H9 (cell line): ENCODE results near the gene PLGRKT. TPM values are rescaled to one million over a fixed set of nuclear protein-coding genes. Genes with fewer than 3 reads are reported as not detected.

Source experiments
- DNase-seq: peaks from one replicate; pipeline ENCODE4 v3.0.0-alpha.2; 2017
- H2AFZ ChIP-seq: one replicate; pipeline ENCODE4 v1.6.1; 2013; ENCODE audit warnings: mild to moderate bottlenecking, low read length, control low read depth, moderate library complexity
- H2AK5ac ChIP-seq: 2 replicates; pipeline ENCODE4 v1.6.1; 2013; ENCODE audit warnings: low read length, control low read depth, mixed read lengths; ENCODE audit not compliant: insufficient read length
- H2BK120ac ChIP-seq: one replicate; pipeline ENCODE4 v1.6.1; 2013; ENCODE audit warnings: low read depth, mild to moderate bottlenecking, low read length, control low read depth, inconsistent platforms; ENCODE audit not compliant: poor library complexity, severe bottlenecking
- H2BK12ac ChIP-seq: 2 replicates; pipeline ENCODE4 v1.6.1; 2013; ENCODE audit warnings: low read length, control low read depth, mixed read lengths, low read depth; ENCODE audit not compliant: insufficient read length
- H2BK15ac ChIP-seq: 2 replicates; pipeline ENCODE4 v1.6.1; 2013; ENCODE audit warnings: low read depth, low read length, control low read depth
- H2BK20ac ChIP-seq: one replicate; pipeline ENCODE4 v1.6.1; 2013; ENCODE audit warnings: low read depth, mild to moderate bottlenecking, low read length, control low read depth, inconsistent platforms; ENCODE audit not compliant: poor library complexity, severe bottlenecking
- H2BK5ac ChIP-seq: 2 replicates; pipeline ENCODE4 v1.6.1; 2013; ENCODE audit warnings: low read length, control low read depth, mixed read lengths; ENCODE audit not compliant: insufficient read length
- H3K14ac ChIP-seq: 2 replicates; pipeline ENCODE4 v1.6.1; 2013; ENCODE audit warnings: low read length, control low read depth; ENCODE audit not compliant: insufficient read depth
- H3K18ac ChIP-seq: 2 replicates; pipeline ENCODE4 v1.6.1; 2013; ENCODE audit warnings: low read depth, mild to moderate bottlenecking, mixed read lengths, low read length, control low read depth; ENCODE audit not compliant: insufficient read length
- H3K23ac ChIP-seq: 2 replicates; pipeline ENCODE4 v1.6.1; 2013; ENCODE audit warnings: low read length, control low read depth, mixed read lengths, low read depth; ENCODE audit not compliant: insufficient read length
- H3K23me2 ChIP-seq: 2 replicates; pipeline ENCODE4 v1.6.1; 2013; ENCODE audit warnings: low read depth, mild to moderate bottlenecking, mixed read lengths, low read length, control low read depth; ENCODE audit not compliant: insufficient read length, poor library complexity, severe bottlenecking
- H3K27ac ChIP-seq: 2 replicates; pipeline ENCODE4 v1.5.1; 2013; ENCODE audit warnings: low read length, control low read depth, mixed read lengths, low read depth; ENCODE audit not compliant: insufficient read length
- H3K27me3 ChIP-seq: 2 replicates; pipeline ENCODE4 v1.6.1; 2013; ENCODE audit warnings: low read length, control low read depth, inconsistent platforms; ENCODE audit not compliant: insufficient read depth
- H3K4ac ChIP-seq: 2 replicates; pipeline ENCODE4 v1.6.1; 2013; ENCODE audit warnings: low read depth, mild to moderate bottlenecking, control low read depth, inconsistent platforms, low read length, moderate library complexity
- H3K4me1 ChIP-seq: 2 replicates; pipeline ENCODE4 v1.6.1; 2013; ENCODE audit warnings: low read length, control low read depth, inconsistent platforms; ENCODE audit not compliant: insufficient read depth
- H3K4me2 ChIP-seq: 2 replicates; pipeline ENCODE4 v1.6.1; 2013; ENCODE audit warnings: low read length, control low read depth, mixed read lengths; ENCODE audit not compliant: insufficient read length, insufficient read depth
- H3K56ac ChIP-seq: 2 replicates; pipeline ENCODE4 v1.6.1; 2013; ENCODE audit warnings: low read depth, mild to moderate bottlenecking, mixed read lengths, low read length, control low read depth; ENCODE audit not compliant: insufficient read length
- H3K79me1 ChIP-seq: 2 replicates; pipeline ENCODE4 v1.6.1; 2013; ENCODE audit warnings: low read depth, mild to moderate bottlenecking, moderate library complexity, low read length, control low read depth, inconsistent platforms; ENCODE audit not compliant: insufficient read depth, poor library complexity, severe bottlenecking
- H3K79me2 ChIP-seq: 2 replicates; pipeline ENCODE4 v1.6.1; 2013; ENCODE audit warnings: low read length, control low read depth, inconsistent platforms; ENCODE audit not compliant: insufficient read depth
- H3K9ac ChIP-seq: 2 replicates; pipeline ENCODE4 v1.6.1; 2013; ENCODE audit warnings: low read length, control low read depth, mixed read lengths; ENCODE audit not compliant: insufficient read length; ENCODE audit errors: extremely low read depth
- H3K9me3 ChIP-seq: one replicate; pipeline ENCODE4 v1.6.1; 2013; ENCODE audit warnings: low read depth, low read length, inconsistent platforms; ENCODE audit not compliant: control insufficient read depth
- H3T11ph ChIP-seq: one replicate; pipeline ENCODE4 v1.6.1; 2013; ENCODE audit warnings: mild to moderate bottlenecking, low read length, control low read depth, inconsistent platforms
- H4K20me1 ChIP-seq: one replicate; pipeline ENCODE4 v1.6.1; 2013; ENCODE audit not compliant: control insufficient read depth, insufficient read length, insufficient read depth
- H4K5ac ChIP-seq: 2 replicates; pipeline ENCODE4 v1.6.1; 2013; ENCODE audit warnings: low read depth, mild to moderate bottlenecking, mixed read lengths, low read length, control low read depth; ENCODE audit not compliant: insufficient read length
- H4K8ac ChIP-seq: replicated peaks from 2 replicates; pipeline ENCODE4 v1.6.1; 2013; ENCODE audit warnings: low read length, control low read depth, mixed read lengths, low read depth; ENCODE audit not compliant: insufficient read length
- H4K91ac ChIP-seq: 2 replicates; pipeline ENCODE4 v1.6.1; 2013; ENCODE audit warnings: low read depth, mild to moderate bottlenecking, moderate library complexity, mixed read lengths, low read length, control low read depth; ENCODE audit not compliant: insufficient read length
- H3K27ac Mint-ChIP-seq, 3 experiments: 2 replicates in 2 of 3; 3 replicates in 1 of 3; pipeline ENCODE4 v1.8.0; 2020 to 2021; ENCODE audit warnings: mixed read lengths in 3 of 3, mild to moderate bottlenecking in 1 of 3, moderate library complexity in 1 of 3
- H3K27me3 Mint-ChIP-seq: 2 replicates; pipeline ENCODE4 v1.8.0; 2021; ENCODE audit warnings: low read depth, mild to moderate bottlenecking, moderate library complexity, mixed read lengths
- H3K36me3 Mint-ChIP-seq, 3 experiments: 2 replicates in 2 of 3; 3 replicates in 1 of 3; pipeline ENCODE4 v1.8.0; 2020 to 2021; ENCODE audit warnings: low read depth in 3 of 3, mixed read lengths in 3 of 3; ENCODE audit not compliant: insufficient read depth in 1 of 3
- H3K4me1 Mint-ChIP-seq, 2 experiments: 2 replicates each; pipeline ENCODE4 v1.8.0; 2020; ENCODE audit warnings: mixed read lengths in 2 of 2
- H3K4me3 Mint-ChIP-seq, 2 experiments: 2 replicates in 1 of 2; 3 replicates in 1 of 2; pipeline ENCODE4 v1.8.0; 2020 to 2021; ENCODE audit warnings: mild to moderate bottlenecking in 2 of 2, mixed read lengths in 2 of 2, moderate library complexity in 1 of 2
- H3K9me3 Mint-ChIP-seq, 2 experiments: 2 replicates in 1 of 2; 3 replicates in 1 of 2; pipeline ENCODE4 v1.8.0; 2020; ENCODE audit warnings: mild to moderate bottlenecking in 2 of 2, mixed read lengths in 2 of 2, moderate library complexity in 1 of 2
- WGBS: extraction: QIAGEN DNeasy Blood & Tissue Kit; methylation state at CpG from one replicate; pipeline ENCODE4 v1.1.7; 2013; ENCODE audit warnings: missing lambda C conversion rate, low lambda C conversion rate, mixed read lengths; ENCODE audit not compliant: insufficient read length; ENCODE audit errors: extremely low coverage; 5-methylcytosine and 5-hydroxymethylcytosine counted together
- total RNA-seq: library from RNA; stranded (reverse); gene quantifications from 2 replicates; pipeline ENCODE4 v1.2.1, GENCODE V29; 2021
- TF ChIP-seq, protein P1 (sequence below): fragments of 200-600 bp; sonication (generic); conservative IDR thresholded peaks from 3 replicates; pipeline ENCODE4 v1.8.0; 2021; ENCODE audit warnings: antibody characterized with exemption, mild to moderate bottlenecking

The PLGRKT gene
- total RNA-seq, 1 experiment from 2014 or later = 19.6 TPM

DNA sequence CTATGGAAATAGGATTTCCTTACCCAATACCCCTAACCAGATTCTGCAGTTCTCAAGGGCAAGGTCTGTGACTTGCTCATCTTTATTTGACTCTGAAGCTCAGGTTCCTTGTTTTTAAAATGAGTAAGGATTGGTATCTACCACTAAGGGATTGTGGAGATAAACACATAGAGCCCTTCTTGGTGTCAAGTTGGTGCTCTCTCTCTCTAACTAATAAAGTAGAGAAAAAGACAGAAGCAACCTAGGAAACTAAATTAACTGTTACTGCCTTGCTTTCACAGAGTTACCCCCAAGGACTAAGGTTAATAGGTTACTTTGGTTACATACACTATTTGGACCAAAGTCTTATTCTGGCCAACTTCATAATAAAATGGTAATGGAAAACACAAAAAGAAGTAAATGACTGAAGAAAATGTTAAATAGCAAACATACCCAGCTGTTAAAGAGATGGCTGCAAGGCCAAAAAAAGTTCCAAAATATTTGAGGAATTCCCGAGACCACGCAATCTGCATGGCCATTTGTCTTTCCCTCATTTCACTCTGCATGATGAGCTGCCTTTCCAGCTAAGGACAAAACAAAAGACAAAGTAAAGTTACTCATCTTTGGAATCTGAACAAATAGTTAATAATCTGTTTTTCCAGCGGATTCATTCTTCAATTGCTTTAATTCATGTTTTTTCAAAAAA, 76.3 kb downstream of the PLGRKT start:
- H3K4ac ChIP-seq = no peak overlapping the region
- Mint-ChIP-seq H3K27me3 (no peaks in the 10 kb centered on the region), H3K36me3 (no peaks in the 10 kb centered on the region), H3K27ac (no peak overlapping the region), H3K4me3 (no peak overlapping the region), H3K4me1 (peaks cover 0 to 4% of the 10 kb centered on the region in 2 experiments; a peak in 2 of 4 replicates), H3K9me3 (no peaks in the 10 kb centered on the region)
- TF ChIP-seq, protein P1, sequence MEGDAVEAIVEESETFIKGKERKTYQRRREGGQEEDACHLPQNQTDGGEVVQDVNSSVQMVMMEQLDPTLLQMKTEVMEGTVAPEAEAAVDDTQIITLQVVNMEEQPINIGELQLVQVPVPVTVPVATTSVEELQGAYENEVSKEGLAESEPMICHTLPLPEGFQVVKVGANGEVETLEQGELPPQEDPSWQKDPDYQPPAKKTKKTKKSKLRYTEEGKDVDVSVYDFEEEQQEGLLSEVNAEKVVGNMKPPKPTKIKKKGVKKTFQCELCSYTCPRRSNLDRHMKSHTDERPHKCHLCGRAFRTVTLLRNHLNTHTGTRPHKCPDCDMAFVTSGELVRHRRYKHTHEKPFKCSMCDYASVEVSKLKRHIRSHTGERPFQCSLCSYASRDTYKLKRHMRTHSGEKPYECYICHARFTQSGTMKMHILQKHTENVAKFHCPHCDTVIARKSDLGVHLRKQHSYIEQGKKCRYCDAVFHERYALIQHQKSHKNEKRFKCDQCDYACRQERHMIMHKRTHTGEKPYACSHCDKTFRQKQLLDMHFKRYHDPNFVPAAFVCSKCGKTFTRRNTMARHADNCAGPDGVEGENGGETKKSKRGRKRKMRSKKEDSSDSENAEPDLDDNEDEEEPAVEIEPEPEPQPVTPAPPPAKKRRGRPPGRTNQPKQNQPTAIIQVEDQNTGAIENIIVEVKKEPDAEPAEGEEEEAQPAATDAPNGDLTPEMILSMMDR = no peak
- no CpG with 5 or more reads among the region's 3 CpGs for WGBS
- no peak overlapping the region for H2AK5ac ChIP-seq
- no peak overlapping the region for H2BK120ac ChIP-seq
- H2BK15ac ChIP-seq = no peak overlapping the region
- no peak overlapping the region for H3K14ac ChIP-seq
- H3K23me2 ChIP-seq = no peaks in the 10 kb centered on the region
- H3K56ac ChIP-seq = no peak overlapping the region
- no peaks in the 10 kb centered on the region for H3K79me2 ChIP-seq
- H3K27ac ChIP-seq = no peak overlapping the region
- H4K20me1 ChIP-seq = no peaks in the 10 kb centered on the region
- no peak overlapping the region for H2AFZ ChIP-seq
- H3T11ph ChIP-seq = no peak overlapping the region
- H3K9me3 ChIP-seq = no peaks in the 10 kb centered on the region
- no peak overlapping the region for H2BK20ac ChIP-seq
- no peak overlapping the region for H3K18ac ChIP-seq
- no peak overlapping the region for H3K4me2 ChIP-seq
- no peak overlapping the region for H2BK12ac ChIP-seq
- no peak overlapping the region for H3K23ac ChIP-seq
- H3K27me3 ChIP-seq = no peaks in the 10 kb centered on the region
- DNase-seq = no peak
- H2BK5ac ChIP-seq = no peak overlapping the region
- H4K5ac ChIP-seq = no peak overlapping the region
- H3K9ac ChIP-seq = no peak overlapping the region
- no peak overlapping the region for H4K8ac ChIP-seq
- H3K79me1 ChIP-seq = no peaks in the 10 kb centered on the region
- no peaks in the 10 kb centered on the region for H3K4me1 ChIP-seq
- H4K91ac ChIP-seq = no peak overlapping the region
